HG03520 (cell line): ENCODE data around the gene TERT.
"Not testable (repeated sequence)": the region's sequence is repeated elsewhere in the genome, so short reads cannot be mapped to it uniquely, and the experiment has no call there.

Experiments used
- ATAC-seq: cut with Tn5 transposase; IDR thresholded peaks from one replicate; pipeline ENCODE4 v1.9.1; 2021; ENCODE audit warnings: mild to moderate bottlenecking, moderate library complexity; ENCODE audit not compliant: unreplicated experiment

TERT gene

GRCh38 chr5:1280177-1281037 is 14.5 kb downstream of the TERT start:
- ATAC-seq = no peak

- ATAC-seq = no peak
Observed at GRCh38 chr5:1279443-1280151, 15.3 kb downstream of the TERT start.

- no peak for ATAC-seq
Observed at GRCh38 chr5:1278656-1279442, 16.0 kb downstream of the TERT start.

GRCh38 chr5:1278216-1278615 is 16.7 kb downstream of the TERT start:
- ATAC-seq = no peak

GRCh38 chr5:1277781-1278180 is 17.1 kb downstream of the TERT start:
- no peak for ATAC-seq

GRCh38 chr5:1277331-1277730 is 17.5 kb downstream of the TERT start:
- no peak for ATAC-seq

GRCh38 chr5:1276930-1277329 is 17.9 kb downstream of the TERT start:
- ATAC-seq = no peak

GRCh38 chr5:1275397-1276391 is 19.2 kb downstream of the TERT start:
- not testable (repeated sequence) for ATAC-seq

GRCh38 chr5:1274471-1274870 is 20.4 kb downstream of the TERT start:
- ATAC-seq = no peak

GRCh38 chr5:1273745-1274144 is 21.1 kb downstream of the TERT start:
- ATAC-seq = no peak

GRCh38 chr5:1272201-1272600 is 22.7 kb downstream of the TERT start:
- ATAC-seq = no peak

- no peak for ATAC-seq
Observed at GRCh38 chr5:1270933-1271914, 23.6 kb downstream of the TERT start.

- no peak for ATAC-seq
Observed at GRCh38 chr5:1270426-1270825, 24.4 kb downstream of the TERT start.

GRCh38 chr5:1268666-1269065 is 26.2 kb downstream of the TERT start:
- no peak for ATAC-seq

- ATAC-seq = no peak
Observed at GRCh38 chr5:1268056-1268455, 26.8 kb downstream of the TERT start.

- not testable (repeated sequence) for ATAC-seq
Observed at GRCh38 chr5:1267464-1267863, 27.4 kb downstream of the TERT start.

- no peak for ATAC-seq
Observed at GRCh38 chr5:1266791-1267190, 28.1 kb downstream of the TERT start.

GRCh38 chr5:1265461-1266455 is 29.1 kb downstream of the TERT start:
- ATAC-seq = no peak
